Caco-2 (cell line): ENCODE results near the gene C1orf167. TPM values are rescaled to one million over a fixed set of nuclear protein-coding genes. Genes with fewer than 3 reads are reported as not detected.

Experiments used
- BruUV-seq: library from RNA; stranded (reverse); fragments of 400-500 nt; replicated peaks from 2 replicates; lab custom pipeline; 2021; lab: Mats Ljungman, UMichigan
- CTCF ChIA-PET: fragments of 300-600 bp; sonication (Branson Sonifier 250); formaldehyde crosslinking; loops from one replicate; lab custom pipeline; 2022; ENCODE audit warnings: antibody characterized with exemption; lab: Charles Lee
- POLR2A ChIA-PET: fragments of 300-600 bp; sonication (Branson Sonifier 250); formaldehyde crosslinking; loops from one replicate; lab custom pipeline; 2022; ENCODE audit warnings: antibody characterized with exemption; lab: Charles Lee
- DNase-seq, 2 experiments: peaks; one replicate each; pipeline versions ENCODE4 v3.0.0 to v3.0.0-alpha.2; 2020 to 2022
- H3K27me3 ChIP-seq: replicated peaks from 2 replicates; pipeline ENCODE4 v1.6.0; 2011; ENCODE audit warnings: low read length; ENCODE audit not compliant: control insufficient read depth, insufficient read depth
- H3K36me3 ChIP-seq: 2 replicates; pipeline ENCODE4 v1.5.1; 2011; ENCODE audit warnings: low read length; ENCODE audit not compliant: control insufficient read depth, insufficient read depth
- H3K4me1 ChIP-seq: fragments of 250-450 bp; sonication (Bioruptor Pico); 2 replicates; pipeline ENCODE4 v1.5.1; 2020; ENCODE audit warnings: mild to moderate bottlenecking
- H3K4me3 ChIP-seq: 2 replicates; pipeline ENCODE4 v1.5.1; 2011; ENCODE audit warnings: low read depth, mild to moderate bottlenecking, control low read depth, low read length
- H3K9me3 ChIP-seq: fragments of 250-450 bp; sonication (Bioruptor Pico); 2 replicates; pipeline ENCODE4 v1.5.1; 2020; ENCODE audit warnings: mild to moderate bottlenecking, moderate library complexity
- H3K27ac Mint-ChIP-seq: one replicate; pipeline ENCODE4 v1.8.0; 2022; ENCODE audit warnings: mixed read lengths; ENCODE audit not compliant: unreplicated experiment
- H3K27me3 Mint-ChIP-seq: one replicate; pipeline ENCODE4 v1.8.0; 2022; ENCODE audit warnings: mixed read lengths; ENCODE audit not compliant: insufficient read depth, unreplicated experiment
- H3K36me3 Mint-ChIP-seq: one replicate; pipeline ENCODE4 v1.8.0; 2022; ENCODE audit warnings: mild to moderate bottlenecking, mixed read lengths; ENCODE audit not compliant: insufficient read depth, unreplicated experiment
- H3K4me1 Mint-ChIP-seq: one replicate; pipeline ENCODE4 v1.8.0; 2022; ENCODE audit warnings: low read depth, mixed read lengths; ENCODE audit not compliant: unreplicated experiment
- H3K4me3 Mint-ChIP-seq: one replicate; pipeline ENCODE4 v1.8.0; 2022; ENCODE audit warnings: mild to moderate bottlenecking, moderate library complexity, mixed read lengths; ENCODE audit not compliant: unreplicated experiment
- H3K9me3 Mint-ChIP-seq: one replicate; pipeline ENCODE4 v1.8.0; 2022; ENCODE audit warnings: mixed read lengths; ENCODE audit not compliant: unreplicated experiment
- intact Hi-C: fragments of 100-400 bp; cut with micrococcal nuclease; formaldehyde crosslinking; loops from one replicate; pipeline ENCODE4 v1.10.0; 2022; ENCODE audit not compliant: unreplicated experiment
- total RNA-seq: library from RNA; stranded (reverse); gene quantifications from 2 replicates; pipeline ENCODE4 v1.2.3, GENCODE V29; 2022
- TF ChIP-seq, protein P1 (sequence below), 2 experiments: fragments of 200-600 bp in 1 of 2; IDR thresholded peaks; 1 replicate in 1 of 2; 2 replicates in 1 of 2; pipeline versions ENCODE4 v1.5.1 to v1.8.0; 2011 to 2022; ENCODE audit warnings: antibody characterized with exemption in 1 of 2, control low read depth in 1 of 2, inconsistent platforms in 1 of 2, low read depth in 1 of 2, low read length in 1 of 2, mild to moderate bottlenecking in 1 of 2, moderate library complexity in 1 of 2; ENCODE audit not compliant: insufficient read depth in 1 of 2, severe bottlenecking in 1 of 2, unreplicated experiment in 1 of 2

The C1orf167 gene
- total RNA-seq, 1 experiment from 2014 or later = 0.64 TPM

DNA sequence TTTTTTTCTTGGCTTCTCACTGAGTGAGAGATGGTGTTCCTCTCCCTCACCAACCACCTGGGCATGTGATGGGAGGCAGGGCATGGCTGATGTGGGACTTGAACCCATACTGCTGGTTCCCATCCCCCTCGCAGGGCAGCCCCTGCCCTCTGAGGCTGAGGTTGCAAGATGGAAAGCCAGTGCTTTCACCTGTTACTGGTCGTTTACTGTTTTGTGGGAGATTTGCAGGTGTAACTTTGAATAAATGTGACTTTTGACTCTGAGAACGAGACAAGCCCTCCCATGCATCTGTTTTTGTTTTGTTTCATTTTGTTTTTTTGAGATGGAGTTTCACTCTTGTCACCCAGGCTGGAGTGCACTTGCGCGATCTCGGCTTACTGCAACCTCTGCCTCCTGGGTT is 21.6 kb downstream of the C1orf167 start:
- Histone ChIP-seq H3K4me1 (peaks cover 26% of the 10 kb centered on the region), H3K4me3 (no peak overlapping the region), H3K9me3 (no peaks in the 10 kb centered on the region), H3K27me3 (no peaks in the 10 kb centered on the region), H3K36me3 (no peaks in the 10 kb centered on the region)
- H3K4me1 Mint-ChIP-seq = no peaks in the 10 kb centered on the region
- no TSS peak for BruUV-seq
- no peak overlapping the region for H3K27ac Mint-ChIP-seq
- TF ChIP-seq, protein P1, sequence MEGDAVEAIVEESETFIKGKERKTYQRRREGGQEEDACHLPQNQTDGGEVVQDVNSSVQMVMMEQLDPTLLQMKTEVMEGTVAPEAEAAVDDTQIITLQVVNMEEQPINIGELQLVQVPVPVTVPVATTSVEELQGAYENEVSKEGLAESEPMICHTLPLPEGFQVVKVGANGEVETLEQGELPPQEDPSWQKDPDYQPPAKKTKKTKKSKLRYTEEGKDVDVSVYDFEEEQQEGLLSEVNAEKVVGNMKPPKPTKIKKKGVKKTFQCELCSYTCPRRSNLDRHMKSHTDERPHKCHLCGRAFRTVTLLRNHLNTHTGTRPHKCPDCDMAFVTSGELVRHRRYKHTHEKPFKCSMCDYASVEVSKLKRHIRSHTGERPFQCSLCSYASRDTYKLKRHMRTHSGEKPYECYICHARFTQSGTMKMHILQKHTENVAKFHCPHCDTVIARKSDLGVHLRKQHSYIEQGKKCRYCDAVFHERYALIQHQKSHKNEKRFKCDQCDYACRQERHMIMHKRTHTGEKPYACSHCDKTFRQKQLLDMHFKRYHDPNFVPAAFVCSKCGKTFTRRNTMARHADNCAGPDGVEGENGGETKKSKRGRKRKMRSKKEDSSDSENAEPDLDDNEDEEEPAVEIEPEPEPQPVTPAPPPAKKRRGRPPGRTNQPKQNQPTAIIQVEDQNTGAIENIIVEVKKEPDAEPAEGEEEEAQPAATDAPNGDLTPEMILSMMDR (IDR thresholded peaks at IDR 0.05; ENCODE audit: insufficient read depth in 1 of 2, low read depth in 1 of 2, low read length in 1 of 2, severe bottlenecking in 1 of 2, unreplicated experiment in 1 of 2) = no peak
- no peaks in the 10 kb centered on the region for H3K27me3 Mint-ChIP-seq
- H3K4me3 Mint-ChIP-seq = no peak overlapping the region
- CTCF ChIA-PET = no interaction called here
- intact Hi-C loops = no loop called here
- POLR2A ChIA-PET = no interaction called here
- H3K9me3 Mint-ChIP-seq = no peaks in the 10 kb centered on the region
- peaks cover 6% of the 10 kb centered on the region for H3K36me3 Mint-ChIP-seq
- DNase-seq = no peak

DNA sequence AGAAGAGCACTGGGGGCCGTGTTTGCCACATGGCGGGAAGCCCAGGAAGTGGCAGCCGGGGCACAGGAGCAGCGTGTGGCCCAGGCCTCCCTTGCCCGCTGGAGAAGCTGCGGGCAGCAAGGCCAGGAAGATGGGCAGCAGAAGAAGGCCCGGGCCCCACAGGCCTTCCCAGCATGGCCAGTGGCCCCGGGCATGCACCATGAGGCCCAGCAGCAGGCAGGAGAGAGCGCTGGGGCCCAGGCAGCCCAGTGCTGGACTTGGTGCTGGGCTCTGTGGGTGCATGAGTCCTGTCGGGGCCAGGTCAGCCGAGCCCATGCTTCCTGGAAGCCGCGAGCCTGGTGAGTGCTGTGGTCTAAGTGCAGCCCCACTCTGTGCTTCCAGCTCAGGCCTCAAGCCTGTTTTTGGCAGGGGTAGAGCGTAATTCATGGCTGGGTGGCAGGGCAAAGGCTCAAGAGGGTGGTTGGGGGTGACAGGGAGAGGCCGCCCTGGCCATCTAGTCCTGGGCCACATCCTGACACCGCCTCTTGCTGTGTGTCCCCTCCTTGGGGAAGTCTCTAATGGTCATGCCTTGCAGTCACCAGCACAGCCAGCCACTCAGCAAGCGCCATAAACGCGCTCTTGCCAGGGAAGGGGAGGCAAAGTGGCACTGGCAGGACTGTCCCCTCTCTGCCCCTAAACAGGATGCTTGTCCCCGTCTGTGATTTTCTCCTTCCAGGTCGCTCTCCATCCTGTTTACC is 22.4 kb downstream of the C1orf167 start:
- Mint-ChIP-seq H3K4me1 (no peaks in the 10 kb centered on the region), H3K9me3 (no peaks in the 10 kb centered on the region), H3K36me3 (peaks cover 6% of the 10 kb centered on the region), H3K27ac (no peak overlapping the region), H3K27me3 (no peaks in the 10 kb centered on the region), H3K4me3 (no peak overlapping the region)
- no TSS peak for BruUV-seq
- ChIA-PET CTCF (no interaction called here), POLR2A (no interaction called here)
- intact Hi-C loops = no loop called here
- no peak for DNase-seq
- TF ChIP-seq, protein P1 (IDR thresholded peaks at IDR 0.05; ENCODE audit: insufficient read depth in 1 of 2, low read depth in 1 of 2, low read length in 1 of 2, severe bottlenecking in 1 of 2, unreplicated experiment in 1 of 2) = no peak
- peaks cover 26% of the 10 kb centered on the region for H3K4me1 ChIP-seq
- no peaks in the 10 kb centered on the region for H3K9me3 ChIP-seq
- no peaks in the 10 kb centered on the region for H3K36me3 ChIP-seq
- no peaks in the 10 kb centered on the region for H3K27me3 ChIP-seq
- no peak overlapping the region for H3K4me3 ChIP-seq

DNA sequence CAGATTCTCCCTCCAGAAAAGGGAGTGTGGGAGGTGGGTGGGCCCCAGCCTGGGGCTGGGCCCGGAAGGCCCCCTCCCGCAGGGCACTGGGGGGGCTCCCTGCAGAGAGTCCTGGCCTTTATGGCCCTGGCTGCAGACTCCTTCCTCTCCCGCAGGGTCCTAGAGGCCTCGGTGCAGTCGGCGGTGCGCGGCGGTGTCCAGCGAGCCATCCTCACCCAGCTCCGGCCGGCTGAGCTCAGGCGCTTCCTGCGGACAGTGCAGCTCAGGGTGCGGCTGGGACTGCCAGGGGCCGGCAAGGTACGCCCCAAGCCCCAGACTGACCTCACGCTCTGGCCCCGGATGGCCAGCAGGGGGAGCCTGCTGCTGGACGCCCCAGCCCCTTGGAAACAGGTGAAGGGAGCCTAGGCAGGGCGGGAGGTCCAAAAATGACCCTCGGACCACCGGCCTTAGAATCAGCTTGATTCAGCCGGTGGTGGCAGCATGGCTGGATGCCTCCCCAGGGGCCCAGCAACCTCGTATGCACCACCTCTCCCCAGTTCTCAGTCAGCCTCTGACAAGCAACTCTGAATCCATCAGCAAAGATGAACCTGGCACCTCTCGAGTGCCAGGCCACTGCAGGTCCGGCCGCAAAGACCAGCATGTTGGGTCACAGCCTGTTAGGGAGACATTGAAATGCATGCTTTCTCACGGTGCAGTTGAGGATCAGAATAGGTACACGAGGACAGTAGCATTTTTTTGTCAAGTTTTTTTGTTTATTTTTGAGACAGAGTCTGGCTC is 23.2 kb downstream of the C1orf167 start:
- no peak overlapping the region for H3K4me3 Mint-ChIP-seq
- no peak overlapping the region for H3K27ac Mint-ChIP-seq
- no TSS peak for BruUV-seq
- H3K27me3 Mint-ChIP-seq = no peaks in the 10 kb centered on the region
- Histone ChIP-seq H3K4me3 (no peak overlapping the region), H3K27me3 (no peaks in the 10 kb centered on the region), H3K36me3 (no peaks in the 10 kb centered on the region), H3K9me3 (no peaks in the 10 kb centered on the region), H3K4me1 (peaks cover 26% of the 10 kb centered on the region)
- intact Hi-C loops = no loop called here
- peaks cover 6% of the 10 kb centered on the region for H3K36me3 Mint-ChIP-seq
- no peaks in the 10 kb centered on the region for H3K9me3 Mint-ChIP-seq
- no peaks in the 10 kb centered on the region for H3K4me1 Mint-ChIP-seq
- ChIA-PET POLR2A (no interaction called here), CTCF (no interaction called here)
- DNase-seq = peak; percentile 60 to 74
- TF ChIP-seq, protein P1 (IDR thresholded peaks at IDR 0.05; ENCODE audit: insufficient read depth in 1 of 2, low read depth in 1 of 2, low read length in 1 of 2, severe bottlenecking in 1 of 2, unreplicated experiment in 1 of 2) = peak; percentile 75 to 87
